Measurements from ENCODE around the gene DCXR.
"Not testable (repeated sequence)": the region's sequence is repeated elsewhere in the genome, so short reads cannot be mapped to it uniquely, and the experiment has no call there.

Gene DCXR

DNA sequence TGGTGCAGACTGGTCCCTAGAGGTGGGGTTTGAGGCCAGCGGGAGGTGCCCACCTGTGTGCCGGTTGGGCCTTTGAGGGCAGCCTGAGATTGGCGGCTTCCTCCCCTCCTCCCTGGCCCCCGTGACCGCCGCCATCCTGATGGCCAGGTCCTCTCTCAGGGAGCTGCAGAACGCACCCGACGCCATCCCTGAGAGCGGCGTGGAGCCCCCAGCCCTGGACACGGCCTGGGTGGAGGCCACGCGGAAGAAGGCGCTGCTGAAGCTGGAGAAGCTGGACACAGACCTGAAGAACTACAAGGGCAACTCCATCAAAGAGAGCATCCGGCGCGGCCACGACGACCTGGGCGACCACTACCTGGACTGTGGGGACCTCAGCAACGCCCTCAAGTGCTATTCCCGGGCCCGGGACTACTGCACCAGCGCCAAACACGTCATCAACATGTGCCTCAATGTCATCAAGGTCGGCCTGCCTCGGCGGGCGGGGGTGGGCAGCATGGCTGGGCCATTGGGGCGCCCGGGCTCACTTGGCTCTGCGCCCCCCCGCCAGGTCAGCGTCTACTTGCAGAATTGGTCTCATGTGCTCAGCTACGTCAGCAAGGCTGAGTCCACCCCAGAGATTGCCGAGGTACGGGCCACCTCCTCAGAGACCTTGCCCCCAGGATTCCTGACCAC lies 17.0 kb upstream of the DCXR start:
- no peak for DNase-seq

DNA sequence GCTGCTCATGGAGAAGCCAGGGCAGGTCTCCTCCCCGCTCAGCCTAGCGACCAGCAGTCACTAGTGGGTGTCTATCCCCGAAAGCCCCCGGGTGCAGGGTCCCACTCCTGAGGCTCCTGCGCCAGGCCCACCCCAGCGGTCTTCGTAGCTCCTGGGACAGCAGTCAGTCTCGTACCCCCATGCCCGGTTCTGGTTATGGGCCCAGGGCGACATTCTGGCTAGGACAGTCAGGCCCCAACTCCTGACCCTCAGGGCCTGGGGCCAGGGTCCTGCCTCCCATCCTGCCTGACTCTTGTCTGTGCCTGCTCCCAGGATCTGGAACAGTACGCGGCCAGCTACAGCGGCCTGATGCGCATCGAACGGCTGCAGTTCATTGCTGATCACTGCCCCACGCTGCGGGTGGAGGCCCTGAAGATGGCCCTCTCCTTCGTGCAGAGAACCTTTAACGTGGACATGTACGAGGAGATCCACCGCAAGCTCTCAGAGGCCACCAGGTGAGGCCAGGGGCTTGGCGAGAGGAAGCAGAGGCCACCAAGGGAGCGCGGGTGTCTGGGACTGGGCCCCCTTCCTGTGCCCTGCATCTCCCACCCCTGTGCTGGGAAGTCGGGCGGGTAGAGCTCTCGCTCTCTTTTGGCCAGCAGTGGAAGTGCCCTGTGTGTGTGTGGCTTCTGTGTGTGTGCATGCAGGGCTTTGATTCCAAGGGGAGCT lies 16.2 kb upstream of the DCXR start:
- no peak for DNase-seq

DNA sequence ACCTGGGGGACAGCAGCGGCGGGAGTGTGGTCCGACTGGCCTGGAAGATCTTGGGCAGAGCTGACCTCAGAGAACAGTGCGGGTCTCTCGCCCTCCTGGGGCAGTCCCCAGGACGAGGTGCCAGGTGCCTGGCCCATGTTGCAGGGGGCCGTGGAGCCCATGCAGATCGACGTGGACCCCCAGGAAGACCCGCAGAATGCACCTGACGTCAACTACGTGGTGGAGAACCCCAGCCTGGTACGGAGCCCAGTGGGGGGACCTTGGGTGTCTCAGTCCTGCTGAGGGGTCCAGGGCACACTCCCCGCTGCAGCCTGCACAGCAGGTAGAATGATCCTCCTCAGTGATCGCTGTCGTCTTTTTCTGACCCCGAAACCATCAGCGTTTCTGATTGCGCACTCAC lies 15.6 kb upstream of the DCXR start:
- no peak for DNase-seq

DNA sequence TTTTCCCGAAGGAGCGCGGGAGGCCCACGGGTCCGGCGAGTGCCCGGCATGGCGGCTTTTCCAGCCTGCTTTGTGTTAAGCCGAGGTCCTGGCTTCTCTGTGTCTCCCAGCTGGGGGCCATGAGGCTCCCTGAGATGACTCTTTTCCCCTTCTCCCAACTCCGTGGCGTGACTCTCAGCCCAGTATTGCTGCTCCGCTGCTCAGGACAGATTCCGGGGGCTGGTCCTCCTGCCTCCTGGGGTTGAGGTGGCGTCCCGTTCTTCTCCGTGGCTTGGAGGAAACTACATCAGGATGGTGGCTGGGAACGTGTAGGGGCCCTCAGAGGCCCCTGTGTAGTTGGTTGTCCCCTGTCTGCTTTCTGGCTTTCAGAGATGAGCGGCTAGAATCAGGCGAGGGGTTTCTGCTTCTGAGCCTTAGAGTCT lies 15.2 kb upstream of the DCXR start:
- DNase-seq: no peak

DNA sequence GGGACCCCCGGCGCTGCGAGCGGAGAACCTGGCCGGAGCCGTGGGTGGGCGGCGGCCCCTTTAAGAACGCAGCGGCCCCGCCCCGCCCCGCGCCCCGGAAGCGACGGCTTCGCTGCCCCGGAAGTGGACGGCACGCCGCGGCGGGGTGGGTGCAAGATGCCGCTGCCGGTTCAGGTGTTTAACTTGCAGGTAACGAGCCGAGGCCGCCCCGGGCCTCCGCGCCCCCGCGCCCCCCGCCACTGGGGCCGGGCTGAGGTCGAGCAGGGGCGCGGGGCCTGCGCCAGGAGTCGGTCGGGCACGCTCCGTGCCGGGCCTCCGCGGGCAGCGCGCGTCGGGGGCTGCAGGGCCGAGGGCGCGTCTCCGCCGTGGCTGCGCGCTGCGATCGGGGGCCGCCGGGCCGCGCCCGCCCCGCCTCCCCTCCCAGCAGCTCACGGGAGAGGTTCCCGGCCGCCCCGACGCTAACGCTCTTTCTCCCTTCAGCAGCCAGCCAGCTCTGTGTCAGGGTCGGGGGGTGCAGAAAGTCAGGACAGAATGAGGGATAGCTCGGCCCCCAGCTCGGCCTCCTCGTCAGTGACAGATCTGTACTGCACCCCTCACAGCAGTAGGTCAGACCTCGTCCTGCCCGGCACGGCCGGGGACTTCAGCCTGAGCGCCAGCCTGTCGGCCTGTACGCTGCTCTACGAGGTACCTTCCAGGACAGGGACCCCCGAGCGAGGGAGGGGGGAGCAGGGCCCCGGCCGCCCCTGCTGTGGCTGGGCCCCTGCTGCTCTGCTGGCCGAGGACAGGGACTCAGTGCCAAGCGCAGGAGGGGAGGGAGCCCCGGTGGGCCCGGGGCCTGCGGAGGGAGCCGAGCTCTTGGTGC lies 14.5 kb upstream of the DCXR start, which contains the start of the genes GPS1 and RFNG:
TSS of gene GPS1 (plus strand) at position 123 of the 862 bp plus-strand sequence. CDS start at position 157, 34 bp downstream.
TSS of gene RFNG (minus strand) at position 36 of the 862 bp plus-strand sequence. CDS start 45 bp downstream, outside the sequence.
- DNase-seq: peak; percentile 63

DNA sequence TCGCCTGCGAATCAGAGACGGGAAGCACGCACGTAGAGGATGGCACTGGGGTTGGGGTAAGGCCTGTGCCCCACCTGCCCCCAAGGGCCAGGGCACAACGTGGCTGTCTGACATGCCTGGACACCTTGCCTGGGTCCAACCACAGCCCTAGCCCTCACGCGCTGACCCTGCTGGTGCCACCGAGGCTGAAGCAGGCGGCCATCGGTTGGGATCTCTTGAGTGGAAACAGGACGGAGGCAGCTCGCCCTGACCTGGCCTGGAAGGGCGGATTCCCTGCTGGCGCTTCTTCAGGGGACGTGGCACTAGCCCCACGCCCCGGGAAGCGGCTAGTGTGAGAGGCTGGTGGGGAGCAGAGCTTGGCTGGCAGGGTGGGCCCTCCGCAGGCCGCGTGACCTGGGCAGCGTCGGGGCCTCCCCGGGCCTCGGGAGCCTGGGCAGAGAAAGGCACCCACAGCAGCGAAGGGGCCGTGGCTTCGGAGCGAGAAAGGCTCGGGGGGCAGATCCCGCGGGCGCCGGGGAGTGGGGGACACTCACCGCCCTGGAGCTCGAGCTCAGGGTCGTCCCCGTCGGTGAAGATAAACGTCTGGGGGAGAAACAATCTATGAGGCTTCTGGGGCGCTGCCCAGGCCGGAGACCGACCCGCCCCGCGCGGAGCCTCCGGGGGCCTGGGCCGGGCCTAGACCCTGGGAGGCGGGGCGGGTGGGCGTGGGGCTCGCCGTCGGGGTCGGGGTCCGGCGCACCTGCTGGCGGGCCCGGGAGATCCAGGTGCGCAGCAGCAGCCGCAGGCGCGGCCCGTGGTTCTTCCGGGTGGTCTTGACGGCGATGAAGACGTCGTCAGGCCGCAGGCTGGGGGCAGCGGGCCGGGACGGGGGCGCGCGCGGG lies 13.5 kb upstream of the DCXR start:
- no peak for DNase-seq

DNA sequence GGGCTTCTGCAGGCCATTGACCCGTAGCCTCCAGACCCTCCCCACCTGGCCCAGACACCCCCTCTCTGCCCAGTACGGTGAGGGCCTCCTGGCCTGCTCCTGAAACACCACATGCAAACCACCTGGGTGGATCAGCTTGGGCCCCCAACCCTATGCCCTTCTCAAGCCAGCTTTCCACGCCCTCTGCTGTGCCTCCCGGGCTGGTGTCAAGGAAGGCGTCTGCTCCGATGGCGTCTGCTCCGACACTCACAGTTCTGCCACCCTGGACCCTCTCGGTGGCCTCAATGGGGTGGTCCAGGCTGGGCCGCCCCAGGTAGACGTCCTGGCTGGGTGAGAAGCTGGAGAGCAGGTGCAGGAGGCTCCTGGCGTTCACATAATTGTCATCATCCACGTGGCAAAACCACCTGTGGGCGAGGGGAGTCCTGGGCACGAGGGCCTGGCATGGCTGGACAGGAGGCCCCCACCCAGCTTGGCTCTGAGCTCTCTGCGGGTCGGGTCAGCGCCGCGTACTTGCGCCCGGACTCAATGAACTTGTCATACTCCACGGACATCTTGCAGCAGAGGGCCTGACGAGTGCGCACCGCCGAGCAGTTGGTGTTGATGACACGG lies 12.8 kb upstream of the DCXR start:
- DNase-seq: no peak

DNA sequence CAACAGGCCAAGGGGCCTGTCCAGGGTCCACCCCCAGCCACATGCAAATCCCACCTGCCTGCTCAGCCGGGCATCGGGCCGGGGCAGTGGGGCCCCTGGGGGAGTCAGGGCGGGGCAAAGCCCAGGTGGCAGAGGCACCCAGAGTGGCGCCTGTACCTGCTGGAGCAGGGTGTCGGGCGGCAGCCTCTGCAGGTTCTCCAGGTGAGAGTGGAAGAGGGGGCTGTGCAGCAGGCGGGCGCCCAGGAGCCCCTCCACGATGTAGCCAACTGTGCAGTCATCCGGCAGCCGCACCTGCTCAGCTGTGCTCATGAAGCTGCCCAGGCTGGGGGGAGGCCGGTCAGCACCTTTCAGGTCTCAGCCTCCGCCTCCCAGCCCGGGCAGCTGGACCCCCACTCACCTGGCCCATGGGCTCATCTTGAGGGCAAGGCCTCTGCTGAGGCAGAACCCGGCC lies 12.0 kb upstream of the DCXR start:
- no peak for DNase-seq

DNA sequence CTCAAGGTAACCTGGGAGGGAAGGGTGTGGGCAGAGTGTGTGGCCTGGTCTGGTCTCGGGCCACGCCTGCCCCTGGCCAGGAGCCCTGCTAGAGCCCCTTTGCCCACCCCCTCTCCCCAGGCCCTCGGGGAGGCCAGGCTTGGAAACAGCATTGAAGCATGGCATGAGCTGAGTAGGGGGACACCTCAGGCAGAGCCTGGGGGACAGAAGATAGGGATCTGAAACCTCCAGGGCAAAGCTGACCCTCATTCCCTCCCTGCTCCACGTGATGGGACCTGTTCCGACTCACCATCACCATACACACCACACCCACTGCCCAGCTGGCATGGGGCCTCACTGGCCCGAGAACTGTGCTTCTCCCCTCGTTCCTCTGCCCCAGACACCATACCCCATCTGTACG lies 11.6 kb upstream of the DCXR start:
- no peak for DNase-seq

DNA sequence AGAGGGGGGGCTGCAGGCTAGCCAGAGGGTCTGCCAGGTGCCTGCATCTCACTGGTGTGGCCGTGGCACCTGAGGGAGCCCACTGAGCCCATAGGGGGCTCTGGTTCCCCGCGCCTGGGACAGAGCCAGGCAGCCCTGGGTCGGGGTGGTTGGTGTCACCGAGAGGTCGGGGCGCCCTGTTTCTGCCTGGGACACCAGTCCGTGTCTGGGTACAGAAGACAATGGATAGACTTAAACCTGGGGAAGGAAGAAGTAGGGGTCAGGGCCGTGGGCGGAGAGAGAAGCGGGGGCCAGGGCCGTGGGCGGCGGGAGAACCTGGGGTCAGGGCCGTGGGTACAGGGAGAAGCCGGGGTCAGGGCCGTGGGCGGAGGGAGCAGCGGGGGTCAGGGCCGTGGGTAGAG lies 11.1 kb upstream of the DCXR start:
- DNase-seq: no peak

DNA sequence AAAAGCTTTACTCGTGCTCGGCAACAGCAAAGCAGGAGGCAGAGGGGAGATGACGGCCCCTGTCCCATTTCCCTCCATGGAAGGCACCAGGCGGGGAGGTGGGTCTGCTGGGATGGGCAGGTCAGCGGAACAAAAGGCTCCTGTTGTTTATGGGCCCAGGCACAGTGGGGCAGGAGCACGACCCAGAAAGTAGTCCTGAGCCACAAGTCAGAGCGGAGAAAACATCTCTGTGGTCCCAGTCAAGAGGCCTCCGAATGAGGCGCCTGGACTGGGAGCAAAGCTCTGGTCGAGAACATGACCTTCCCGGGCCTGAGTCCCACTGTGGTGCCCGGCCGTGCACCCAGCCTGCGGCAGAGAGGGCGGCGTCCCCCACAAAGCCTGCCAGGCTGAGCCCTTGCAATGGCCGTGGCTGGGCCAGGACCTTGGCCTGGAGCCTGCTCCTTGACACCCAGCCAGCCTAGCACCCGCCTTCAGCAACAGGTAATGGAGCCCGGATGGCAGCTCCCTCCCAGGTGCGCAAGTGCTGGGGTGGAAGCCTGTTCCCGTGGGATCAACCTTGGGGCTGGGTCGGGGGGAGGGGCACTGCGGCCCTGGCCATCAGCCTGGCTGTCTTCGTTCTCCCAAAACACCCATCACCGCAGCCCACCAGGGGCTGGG lies 10.5 kb upstream of the DCXR start:
- DNase-seq: no peak

DNA sequence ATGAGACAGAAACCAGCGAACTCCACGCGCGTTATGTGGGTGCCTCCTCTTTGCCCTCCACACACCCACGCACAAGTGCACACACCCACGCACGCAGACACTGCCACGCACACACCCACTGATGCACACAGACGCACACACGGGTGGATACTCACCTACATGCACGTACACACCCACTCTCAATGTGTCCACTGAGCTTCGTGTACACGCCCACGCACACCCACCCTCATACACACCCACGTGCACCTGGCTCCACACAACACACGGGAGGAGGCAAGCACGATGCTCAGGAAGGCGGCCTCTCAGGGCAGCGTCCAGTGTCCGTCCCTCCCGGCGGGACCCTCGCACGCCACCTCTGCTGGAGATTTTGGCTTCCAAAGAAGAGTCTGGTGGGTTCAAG lies 9.9 kb upstream of the DCXR start:
- DNase-seq: no peak

DNA sequence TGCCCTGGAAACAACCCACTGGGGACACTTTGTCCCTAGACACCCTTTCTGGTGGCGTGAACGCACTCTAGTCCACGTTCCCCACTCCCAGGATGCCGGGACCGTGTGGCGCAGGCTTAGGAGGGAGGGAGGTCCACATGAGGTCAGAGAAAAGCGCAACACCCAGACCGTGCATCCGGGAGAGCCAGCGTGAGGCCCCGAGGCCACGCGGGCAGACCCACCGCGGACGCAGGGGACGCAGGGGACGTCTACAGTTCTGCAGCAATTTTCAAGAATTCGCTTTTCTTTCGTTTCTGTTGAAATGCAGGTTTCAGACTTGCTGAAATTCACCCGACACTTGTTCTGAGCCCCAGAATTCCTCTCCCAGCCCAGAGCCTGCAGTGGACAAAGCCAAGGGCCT lies 9.4 kb upstream of the DCXR start:
- DNase-seq: no peak

DNA sequence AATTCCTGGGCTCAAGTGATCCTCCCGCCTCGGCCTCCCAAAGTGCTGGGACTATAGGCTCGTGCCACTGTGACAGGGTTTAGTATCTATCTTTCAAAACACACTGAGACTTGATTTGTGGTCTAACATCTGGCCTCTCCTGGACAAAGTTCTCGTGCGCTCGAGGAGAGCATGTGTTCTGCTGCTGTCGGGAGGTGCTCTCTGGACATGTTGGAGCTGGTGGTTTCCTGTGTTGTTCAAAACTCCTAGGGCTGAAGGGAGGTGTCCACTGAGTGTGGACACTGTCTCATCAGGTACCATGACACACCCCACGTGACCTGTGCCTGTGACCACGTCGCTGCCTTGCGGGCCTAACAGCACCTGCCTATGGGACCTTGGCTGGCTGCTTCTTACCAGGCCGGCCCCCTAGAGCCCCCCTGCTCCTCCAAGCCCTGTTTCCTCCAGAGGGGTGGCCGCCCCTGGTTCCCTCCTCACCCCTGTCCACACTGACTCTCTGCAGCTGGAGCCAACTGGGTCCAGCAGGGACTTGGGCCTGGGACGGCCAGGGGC lies 8.5 kb upstream of the DCXR start:
- no peak for DNase-seq

DNA sequence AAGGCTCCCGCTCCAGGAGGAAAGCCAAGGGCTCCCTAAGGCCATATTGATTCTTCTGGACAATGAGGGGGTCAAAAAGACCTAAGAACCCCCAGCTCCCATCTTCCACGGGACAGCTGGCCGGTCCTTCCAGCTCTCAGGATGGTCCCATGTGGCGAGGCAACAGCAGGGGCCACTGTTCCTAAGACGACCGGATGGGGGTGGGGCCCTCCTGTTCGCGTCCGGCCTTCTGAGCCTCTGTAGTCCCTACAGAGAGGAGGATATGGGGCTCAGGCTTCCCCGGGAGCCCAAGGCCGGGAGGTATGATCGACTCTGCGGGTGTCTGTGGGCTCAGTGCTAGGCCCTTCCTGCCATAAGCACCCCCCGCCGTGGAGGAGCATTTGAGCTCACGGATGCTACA lies 6.0 kb upstream of the DCXR start:
- no peak for DNase-seq

DNA sequence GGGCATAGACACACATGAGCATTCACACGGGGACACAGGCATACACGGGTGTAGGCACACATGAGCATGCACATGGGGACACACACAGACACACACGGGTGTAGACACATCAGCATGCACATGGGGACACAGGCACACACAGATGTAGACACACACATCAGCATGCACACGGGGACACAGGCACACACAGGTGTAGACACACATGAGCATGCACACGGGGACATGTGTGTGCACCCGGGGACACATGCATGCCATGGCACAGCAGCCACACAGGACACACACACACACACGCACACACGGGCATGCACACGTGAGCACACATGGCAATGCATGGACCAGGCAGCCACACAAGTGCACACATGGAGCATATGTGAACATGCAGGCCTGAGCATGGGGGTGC lies 5.2 kb upstream of the DCXR start:
- no peak for DNase-seq

DNA sequence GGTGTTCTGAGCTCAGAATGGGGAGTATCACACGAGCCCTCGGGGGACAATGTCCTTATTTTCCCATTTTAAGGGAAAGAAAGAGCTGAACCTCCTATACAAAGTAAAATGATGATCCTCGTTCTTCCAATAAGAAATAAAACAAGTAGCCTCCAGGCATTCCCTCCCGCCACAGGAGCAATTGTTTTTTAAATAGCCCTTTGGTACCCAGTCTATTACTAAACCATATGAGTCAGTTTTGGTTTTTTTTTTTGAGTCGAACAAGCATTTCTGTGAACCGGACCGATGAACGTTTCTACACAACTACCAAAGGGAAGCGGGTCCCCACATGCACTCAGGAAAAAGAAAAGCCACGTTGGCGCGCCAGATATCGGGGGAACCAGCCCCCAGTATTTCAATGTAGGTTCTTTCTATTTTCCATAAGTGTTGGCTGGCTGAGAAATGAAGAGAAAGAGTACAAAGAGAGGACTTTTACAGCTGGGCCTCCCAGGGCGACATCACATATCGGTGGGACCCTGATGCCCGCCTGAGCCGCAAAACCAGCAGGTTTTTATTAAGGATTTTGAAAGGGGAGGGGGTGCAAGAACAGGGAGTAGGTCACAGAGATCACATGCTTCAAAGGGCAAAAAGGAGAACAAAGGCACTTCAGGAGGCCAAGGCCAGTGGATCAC lies 3.8 kb upstream of the DCXR start:
- no peak for DNase-seq

DNA sequence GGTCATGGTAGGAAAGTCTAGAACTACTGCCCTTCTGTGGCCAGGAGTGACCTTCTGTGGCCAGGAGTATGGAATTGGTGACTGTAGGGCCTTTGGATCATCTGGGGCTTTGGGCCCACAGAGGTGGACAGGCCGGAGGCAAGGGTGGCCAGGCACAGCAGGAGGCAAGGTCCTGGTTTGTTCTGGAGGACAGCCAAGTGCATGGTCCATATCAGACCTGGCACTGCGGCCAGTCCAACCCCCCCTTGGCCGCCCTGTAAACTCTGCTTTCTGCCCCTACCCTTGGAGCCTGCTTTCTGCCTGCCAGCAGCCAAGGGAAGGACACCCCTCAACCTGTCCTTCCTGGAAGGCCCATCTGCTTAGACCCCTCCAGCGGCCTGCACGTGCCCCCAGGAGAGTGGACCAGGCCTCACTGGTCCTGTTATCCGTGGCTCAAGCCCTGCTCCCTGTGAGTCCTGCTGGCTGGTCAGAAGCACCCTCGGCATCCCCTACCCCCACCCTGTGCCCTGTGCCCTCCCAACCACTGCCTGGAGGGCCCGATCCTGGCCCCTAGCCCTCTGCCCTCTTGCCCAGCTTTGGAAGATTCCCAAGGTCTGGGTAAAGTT lies 2.3 kb upstream of the DCXR start:
- no peak for DNase-seq

DNA sequence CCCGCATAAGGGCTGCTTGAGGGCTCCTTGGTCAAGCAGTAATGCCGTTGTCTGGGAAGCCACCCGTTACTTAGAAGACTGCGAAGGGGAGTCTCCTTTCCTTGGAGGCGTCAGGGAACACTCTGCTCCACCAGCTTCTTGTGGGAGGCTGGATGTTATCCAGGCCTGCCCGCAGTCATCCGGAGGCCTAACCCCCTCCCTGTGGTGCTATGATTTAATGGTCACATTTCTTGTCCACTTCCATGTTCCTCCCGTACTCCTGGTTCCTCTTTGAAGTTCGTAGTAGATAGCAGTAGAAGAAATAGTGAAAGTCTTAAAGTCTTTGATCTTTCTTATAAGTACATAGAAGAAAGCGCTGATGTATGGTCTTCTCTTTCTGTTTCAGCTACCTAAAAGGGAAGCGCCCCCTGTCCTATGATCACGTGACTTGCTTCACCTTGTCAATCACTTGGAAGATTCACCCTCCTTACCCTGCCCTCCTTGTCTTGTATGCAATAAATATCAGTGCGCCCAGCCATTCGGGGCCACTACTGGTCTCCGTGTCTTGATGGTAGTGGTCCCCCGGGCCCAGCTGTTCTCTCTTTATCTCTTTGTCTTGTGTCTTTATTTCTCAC lies 1.4 kb upstream of the DCXR start:
- not testable (repeated sequence) for DNase-seq

DNA sequence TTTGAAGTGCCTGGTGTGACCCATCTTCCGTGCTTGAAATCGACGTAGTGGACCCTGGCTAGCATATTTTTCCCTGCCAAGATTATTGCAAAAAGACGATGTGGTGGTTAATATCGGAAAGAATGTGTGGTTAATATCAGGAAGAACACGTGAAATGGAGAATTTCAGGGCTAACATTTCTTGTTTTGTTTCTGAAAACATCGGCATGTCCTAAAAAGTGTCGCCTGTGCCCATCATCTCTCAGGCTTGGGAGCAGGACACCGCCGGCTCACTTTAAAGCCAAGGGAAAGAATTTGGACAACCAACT lies 345 bp upstream of the DCXR start:
- DNase-seq: no peak
